Prostate gland (tissue), 2 donors: Measurements from ENCODE around the gene CNIH1.

Experiments used
- POLR2A ChIP-seq: fragments of 450-650 bp; IDR thresholded peaks from one replicate; pipeline ENCODE4 v1.6.1; 2016; ENCODE audit warnings: antibody characterized with exemption, mild to moderate bottlenecking
- POLR2AphosphoS5 ChIP-seq: sonication (generic); formaldehyde crosslinking; IDR thresholded peaks from one replicate; pipeline ENCODE4 v1.6.1; 2017; ENCODE audit warnings: antibody characterized with exemption
- TF ChIP-seq, protein P1 (sequence below), 4 experiments: fragments of 200-600 bp in 2 of 4; fragments of 450-650 bp in 2 of 4; sonication (generic) in 2 of 4; IDR thresholded peaks; 1 replicate in 3 of 4; 2 replicates in 1 of 4; pipeline ENCODE4 v1.5.1; 2016 to 2019; ENCODE audit warnings: antibody characterized with exemption in 4 of 4, mild to moderate bottlenecking in 2 of 4, moderate library complexity in 2 of 4

DNA sequence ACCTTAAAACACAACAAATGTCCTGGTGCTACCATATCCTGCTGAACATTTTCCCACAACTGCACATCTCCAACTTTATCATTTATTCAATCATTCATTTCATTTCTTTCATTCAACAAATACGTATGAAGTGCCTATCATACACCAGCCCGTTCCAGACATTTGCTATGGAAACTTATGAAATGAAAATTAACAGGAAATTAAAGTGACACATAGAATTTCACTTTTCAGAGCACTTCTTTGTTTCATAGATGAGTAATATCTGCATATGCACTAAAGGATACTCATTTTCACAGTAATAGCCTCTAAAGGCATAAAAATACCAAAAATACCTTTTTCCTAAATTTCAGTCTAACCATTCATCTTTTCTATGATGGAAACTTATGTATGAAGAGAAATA is 12.6 kb downstream of the CNIH1 start:
- TF ChIP-seq, protein P1, sequence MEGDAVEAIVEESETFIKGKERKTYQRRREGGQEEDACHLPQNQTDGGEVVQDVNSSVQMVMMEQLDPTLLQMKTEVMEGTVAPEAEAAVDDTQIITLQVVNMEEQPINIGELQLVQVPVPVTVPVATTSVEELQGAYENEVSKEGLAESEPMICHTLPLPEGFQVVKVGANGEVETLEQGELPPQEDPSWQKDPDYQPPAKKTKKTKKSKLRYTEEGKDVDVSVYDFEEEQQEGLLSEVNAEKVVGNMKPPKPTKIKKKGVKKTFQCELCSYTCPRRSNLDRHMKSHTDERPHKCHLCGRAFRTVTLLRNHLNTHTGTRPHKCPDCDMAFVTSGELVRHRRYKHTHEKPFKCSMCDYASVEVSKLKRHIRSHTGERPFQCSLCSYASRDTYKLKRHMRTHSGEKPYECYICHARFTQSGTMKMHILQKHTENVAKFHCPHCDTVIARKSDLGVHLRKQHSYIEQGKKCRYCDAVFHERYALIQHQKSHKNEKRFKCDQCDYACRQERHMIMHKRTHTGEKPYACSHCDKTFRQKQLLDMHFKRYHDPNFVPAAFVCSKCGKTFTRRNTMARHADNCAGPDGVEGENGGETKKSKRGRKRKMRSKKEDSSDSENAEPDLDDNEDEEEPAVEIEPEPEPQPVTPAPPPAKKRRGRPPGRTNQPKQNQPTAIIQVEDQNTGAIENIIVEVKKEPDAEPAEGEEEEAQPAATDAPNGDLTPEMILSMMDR (IDR thresholded peaks at IDR 0.05): no peak
- TF ChIP-seq POLR2AphosphoS5 (no peak), POLR2A (no peak)
